ENCODE results near the gene PTPRQ. TPM values are rescaled to one million over a fixed set of nuclear protein-coding genes. Genes with fewer than 3 reads are reported as not detected.

The PTPRQ gene
- total and polyA plus RNA-seq, 2 of the 8 experiments (the other 6 are each of a cell fraction or from before 2014, with no cell fraction given): not detected

DNA sequence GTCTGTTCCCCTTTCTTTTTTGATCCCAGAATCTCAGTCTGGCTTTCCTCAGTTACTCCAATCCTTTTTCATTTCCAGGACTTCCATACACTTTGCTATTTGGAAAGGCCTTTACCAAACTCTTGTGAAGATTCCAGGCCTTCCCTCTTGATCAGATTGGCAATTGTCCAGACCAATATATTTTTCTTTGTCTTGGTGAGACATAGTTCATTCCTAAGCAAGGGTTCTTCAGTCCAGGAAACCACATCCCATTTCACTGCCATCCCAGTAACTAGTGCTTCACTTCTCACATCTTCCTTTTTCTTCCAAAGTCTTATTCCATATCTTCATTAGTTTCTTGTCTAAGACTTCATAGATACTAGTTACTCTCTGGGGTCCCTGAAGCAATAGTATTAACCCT, 2.1 kb upstream of the PTPRQ start:
- H2BK120ac ChIP-seq (replicated peaks; ENCODE audit: low read depth, low read length): no peak overlapping the region
- no peak overlapping the region for H2BK5ac ChIP-seq (ENCODE audit: low read depth, low read length)
- no peaks in the 10 kb centered on the region for H3K79me1 ChIP-seq (ENCODE audit: low read depth, low read length)
- ChIA-PET POLR2A (ENCODE audit: partially characterized antibody) (no interaction called here), CTCF (ENCODE audit: partially characterized antibody) (no interaction called here)
- no peaks in the 10 kb centered on the region for H4K20me1 ChIP-seq (replicated peaks in 1 of 2; ENCODE audit: control insufficient read depth in 1 of 2, insufficient read depth in 2 of 2, low read length in 2 of 2)
- H3K9ac ChIP-seq (replicated peaks in 1 of 4; ENCODE audit: extremely low read depth in 1 of 4, low read depth in 3 of 4, low read length in 3 of 4): no peak overlapping the region
- no peak overlapping the region for H2AK5ac ChIP-seq (ENCODE audit: low read depth, low read length)
- no peak overlapping the region for H3K4ac ChIP-seq (replicated peaks; ENCODE audit: insufficient read length, low read depth, low read length)
- no peak overlapping the region for H3K14ac ChIP-seq (ENCODE audit: insufficient read length)
- no peak overlapping the region for H3K27ac ChIP-seq (ENCODE audit: low read depth, low read length)
- DNase-seq (ENCODE audit: low read depth in 1 of 2, low spot score in 2 of 2): no peak
- FAIRE-seq: no peak
- H3K4me2 ChIP-seq (ENCODE audit: insufficient read depth in 1 of 2, low read depth in 2 of 2, low read length in 2 of 2): no peak overlapping the region
- no peak overlapping the region for H3K4me3 ChIP-seq (ENCODE audit: extremely low read depth in 1 of 4, insufficient read depth in 2 of 4, low read depth in 3 of 4, low read length in 4 of 4)
- no peaks in the 10 kb centered on the region for H3K4me1 ChIP-seq (replicated peaks in 1 of 4; ENCODE audit: control insufficient read depth in 3 of 4, insufficient read depth in 4 of 4, low read length in 3 of 4)
- H3K56ac ChIP-seq (replicated peaks; ENCODE audit: insufficient read length, low read depth, low read length): no peak overlapping the region
- H4K5ac ChIP-seq (ENCODE audit: insufficient read length, low read depth, low read length): no peak overlapping the region
- no peak overlapping the region for H2BK12ac ChIP-seq (ENCODE audit: low read depth, low read length)
- no peak overlapping the region for H3K18ac ChIP-seq (ENCODE audit: extremely low read depth, low read length)
- H2BK20ac ChIP-seq (ENCODE audit: low read length): no peak overlapping the region
- no peaks in the 10 kb centered on the region for H3K79me2 ChIP-seq (ENCODE audit: control insufficient read depth in 1 of 2, insufficient read depth in 2 of 2, low read length in 2 of 2)
- H3K27me3 ChIP-seq (replicated peaks in 1 of 4; ENCODE audit: control insufficient read depth in 3 of 4, extremely low read depth in 1 of 4, insufficient read depth in 3 of 4, low read length in 3 of 4): no peaks in the 10 kb centered on the region
- no peak overlapping the region for H2BK15ac ChIP-seq (ENCODE audit: low read length)
- no peaks in the 10 kb centered on the region for H3K36me3 ChIP-seq (ENCODE audit: control insufficient read depth in 2 of 4, insufficient read depth in 4 of 4, low read length in 3 of 4)
- H2AFZ ChIP-seq (ENCODE audit: low read length): peak overlapping the region; percentile 45; the same call in 1 of the 2 replicates
- H3K23me2 ChIP-seq (ENCODE audit: low read depth, low read length): no peaks in the 10 kb centered on the region
- H4K8ac ChIP-seq (ENCODE audit: extremely low read depth, insufficient read depth, low read length): no peak overlapping the region
- H4K91ac ChIP-seq (replicated peaks; ENCODE audit: insufficient read length, low read length): no peak overlapping the region
- no peaks in the 10 kb centered on the region for H3K9me3 ChIP-seq (ENCODE audit: insufficient read depth in 2 of 2, low read depth in 1 of 2, low read length in 1 of 2)
- no peak overlapping the region for H3K23ac ChIP-seq (ENCODE audit: insufficient read length)
- no peak for TF ChIP-seq EP300 (IDR thresholded peaks at IDR 0.05; ENCODE audit: borderline replicate concordance in 1 of 2, low read depth in 2 of 2, low read length in 2 of 2)
- TF ChIP-seq MAFK (IDR thresholded peaks at IDR 0.05; ENCODE audit: low read depth, low read length): no peak
- TF ChIP-seq HDAC6 (IDR thresholded peaks at IDR 0.05; ENCODE audit: low read depth, low read length): no peak
- TF ChIP-seq SP4 (IDR thresholded peaks at IDR 0.05; ENCODE audit: low read length): no peak
- no peak for TF ChIP-seq BRCA1 (IDR thresholded peaks at IDR 0.05; ENCODE audit: low read depth, low read length)
- TF ChIP-seq CBX5 (IDR thresholded peaks at IDR 0.05; ENCODE audit: low read depth, low read length): no peak
- no peak for TF ChIP-seq TCF12 (IDR thresholded peaks at IDR 0.05; ENCODE audit: low read depth, low read length)
- TF ChIP-seq SAP30 (IDR thresholded peaks at IDR 0.05; ENCODE audit: insufficient read depth, insufficient replicate concordance, low read length): no peak
- no peak for TF ChIP-seq TAF7 (optimal IDR thresholded peaks at IDR 0.05; ENCODE audit: borderline replicate concordance, low read depth, low read length)
- no peak for TF ChIP-seq SIRT6 (IDR thresholded peaks at IDR 0.05; ENCODE audit: low read length)
- TF ChIP-seq CHD2 (IDR thresholded peaks at IDR 0.05; ENCODE audit: low read length): no peak
- TF ChIP-seq POU5F1 (IDR thresholded peaks at IDR 0.05; ENCODE audit: low read depth, low read length): no peak
- TF ChIP-seq BCL11A (IDR thresholded peaks at IDR 0.05; ENCODE audit: low read depth in 2 of 2, low read length in 2 of 2): no peak
- TF ChIP-seq CREB1 (IDR thresholded peaks at IDR 0.05): no peak
- TF ChIP-seq CHD1 (IDR thresholded peaks at IDR 0.05; ENCODE audit: low read depth, low read length): no peak
- no peak for TF ChIP-seq EZH2 (IDR thresholded peaks at IDR 0.05; ENCODE audit: low read depth, low read length, severe bottlenecking)
- no peak for TF ChIP-seq CEBPB (IDR thresholded peaks at IDR 0.05; ENCODE audit: low read depth, low read length)
- TF ChIP-seq CTBP2 (IDR thresholded peaks at IDR 0.05; ENCODE audit: borderline replicate concordance, insufficient read depth, insufficient read length, low read length): no peak

All from H1 (cell line).